ENCODE data around the gene STX11.

The STX11 gene

GRCh38 chr6:144162977-144163376 is 12.7 kb downstream of the STX11 start:
- no peak overlapping the region for H3K4me3 ChIP-seq (ENCODE audit: low read length)
- TF ChIP-seq, protein P1, sequence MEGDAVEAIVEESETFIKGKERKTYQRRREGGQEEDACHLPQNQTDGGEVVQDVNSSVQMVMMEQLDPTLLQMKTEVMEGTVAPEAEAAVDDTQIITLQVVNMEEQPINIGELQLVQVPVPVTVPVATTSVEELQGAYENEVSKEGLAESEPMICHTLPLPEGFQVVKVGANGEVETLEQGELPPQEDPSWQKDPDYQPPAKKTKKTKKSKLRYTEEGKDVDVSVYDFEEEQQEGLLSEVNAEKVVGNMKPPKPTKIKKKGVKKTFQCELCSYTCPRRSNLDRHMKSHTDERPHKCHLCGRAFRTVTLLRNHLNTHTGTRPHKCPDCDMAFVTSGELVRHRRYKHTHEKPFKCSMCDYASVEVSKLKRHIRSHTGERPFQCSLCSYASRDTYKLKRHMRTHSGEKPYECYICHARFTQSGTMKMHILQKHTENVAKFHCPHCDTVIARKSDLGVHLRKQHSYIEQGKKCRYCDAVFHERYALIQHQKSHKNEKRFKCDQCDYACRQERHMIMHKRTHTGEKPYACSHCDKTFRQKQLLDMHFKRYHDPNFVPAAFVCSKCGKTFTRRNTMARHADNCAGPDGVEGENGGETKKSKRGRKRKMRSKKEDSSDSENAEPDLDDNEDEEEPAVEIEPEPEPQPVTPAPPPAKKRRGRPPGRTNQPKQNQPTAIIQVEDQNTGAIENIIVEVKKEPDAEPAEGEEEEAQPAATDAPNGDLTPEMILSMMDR (conservative IDR thresholded peaks at IDR 0.05; ENCODE audit: low read depth, low read length): no peak
- DNase-seq (ENCODE audit: low read depth): no peak

GRCh38 chr6:144165784-144166183 is 15.5 kb downstream of the STX11 start:
- H3K4me3 ChIP-seq (ENCODE audit: low read length): no peak overlapping the region
- TF ChIP-seq, protein P1 (conservative IDR thresholded peaks at IDR 0.05; ENCODE audit: low read depth, low read length): no peak
- no peak for DNase-seq (ENCODE audit: low read depth)

DNA sequence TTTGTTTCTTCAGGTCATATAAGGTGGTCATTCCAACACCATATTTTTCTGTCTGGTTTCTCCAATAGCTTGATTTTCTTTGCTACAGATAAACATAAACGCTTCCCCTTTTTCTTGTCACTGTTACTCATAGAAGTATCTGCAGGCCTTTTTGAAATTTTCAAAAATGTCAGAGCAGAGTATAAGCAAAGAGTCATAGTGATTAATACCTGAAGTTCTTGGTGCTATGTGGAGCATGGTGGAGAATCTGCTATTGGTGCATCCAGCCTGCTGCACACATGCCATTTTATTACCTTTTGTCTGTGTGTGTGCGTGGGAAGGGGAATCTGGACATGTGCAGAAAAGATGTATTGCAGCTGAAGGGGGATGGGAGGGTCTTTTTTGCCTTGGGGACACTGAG is 19.7 kb downstream of the STX11 start:
- TF ChIP-seq, protein P1 (conservative IDR thresholded peaks at IDR 0.05; ENCODE audit: low read depth, low read length): no peak
- no peak overlapping the region for H3K4me3 ChIP-seq (ENCODE audit: low read length)
- DNase-seq (ENCODE audit: low read depth): no peak

DNA sequence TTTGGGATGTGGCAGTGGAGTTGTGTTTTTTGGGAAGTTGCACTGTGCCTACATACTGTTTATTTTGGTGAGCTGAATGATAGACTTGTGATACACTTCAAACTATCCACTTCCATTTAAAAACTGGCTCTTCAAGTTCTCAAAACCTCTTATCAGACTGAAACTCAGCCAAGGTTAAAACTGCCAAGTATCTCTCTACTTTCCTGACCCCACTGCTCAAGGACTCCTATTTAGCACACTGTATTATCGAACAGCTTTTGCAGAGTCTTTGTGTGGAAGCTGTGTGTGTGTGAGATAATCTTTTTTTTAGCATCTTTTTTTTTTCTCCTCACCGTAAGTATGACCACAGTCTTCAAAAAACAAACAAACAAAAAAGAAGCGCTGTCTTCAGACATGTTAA is 21.1 kb downstream of the STX11 start:
- TF ChIP-seq, protein P1 (conservative IDR thresholded peaks at IDR 0.05; ENCODE audit: low read depth, low read length): no peak
- no peak overlapping the region for H3K4me3 ChIP-seq (ENCODE audit: low read length)
- DNase-seq (ENCODE audit: low read depth): no peak

- DNase-seq (ENCODE audit: low read depth): no peak
- TF ChIP-seq, protein P1 (conservative IDR thresholded peaks at IDR 0.05; ENCODE audit: low read depth, low read length): no peak
- no peak overlapping the region for H3K4me3 ChIP-seq (ENCODE audit: low read length)
Observed at GRCh38 chr6:144174006-144174405, 23.7 kb downstream of the STX11 start.

DNA sequence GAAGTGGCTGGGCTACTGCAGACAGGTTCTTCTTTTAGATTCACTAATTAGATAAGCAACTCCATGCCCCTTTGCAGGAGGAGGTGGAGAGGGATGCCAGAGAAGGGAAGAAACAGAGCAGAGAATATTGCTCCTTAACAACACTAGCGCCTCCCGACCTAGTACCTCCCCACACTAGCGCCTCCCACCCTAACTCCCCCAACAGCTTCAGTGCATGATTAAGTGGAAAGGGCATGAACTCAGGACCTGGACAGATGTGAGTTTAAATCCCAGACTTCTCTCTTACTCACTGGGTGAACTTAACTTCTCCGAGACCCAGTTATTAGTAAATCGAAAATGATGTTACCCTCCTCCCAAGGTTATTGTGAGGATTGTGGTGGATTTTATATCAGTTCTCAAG is 25.7 kb downstream of the STX11 start:
- H3K4me3 ChIP-seq (ENCODE audit: low read length): no peak overlapping the region
- no peak for DNase-seq (ENCODE audit: low read depth)
- TF ChIP-seq, protein P1 (conservative IDR thresholded peaks at IDR 0.05; ENCODE audit: low read depth, low read length): no peak

DNA sequence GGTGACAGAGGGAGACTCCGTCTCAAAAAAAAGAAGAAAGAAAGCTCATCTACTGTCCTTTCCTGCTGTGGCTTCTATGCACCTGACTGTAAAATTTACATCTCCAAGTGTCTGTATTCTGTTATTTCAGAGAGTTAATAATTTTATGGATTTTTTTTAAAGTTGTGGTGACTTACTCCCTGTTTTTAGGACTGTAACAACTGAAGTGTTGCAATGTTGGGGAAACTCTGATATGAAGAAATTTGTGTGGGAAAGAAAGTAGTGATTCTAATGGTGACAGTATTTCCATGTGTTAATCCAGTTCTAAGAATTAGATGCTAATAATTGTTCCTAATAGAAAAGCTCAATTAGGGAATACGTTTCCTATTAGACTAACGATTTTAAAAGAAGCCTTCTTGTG is 27.4 kb downstream of the STX11 start:
- TF ChIP-seq, protein P1 (conservative IDR thresholded peaks at IDR 0.05; ENCODE audit: low read depth, low read length): no peak
- DNase-seq (ENCODE audit: low read depth): no peak
- H3K4me3 ChIP-seq (ENCODE audit: low read length): no peak overlapping the region

Data from retinal pigment epithelial cell (primary cell).